NCI-H526 (cell line): Measurements from ENCODE around the gene QKI.

Experiments used
- DNase-seq, 2 experiments: peaks; one replicate each; lab custom pipeline; 2025; lab: John Stamatoyannopoulos, UW

Gene QKI

DNA sequence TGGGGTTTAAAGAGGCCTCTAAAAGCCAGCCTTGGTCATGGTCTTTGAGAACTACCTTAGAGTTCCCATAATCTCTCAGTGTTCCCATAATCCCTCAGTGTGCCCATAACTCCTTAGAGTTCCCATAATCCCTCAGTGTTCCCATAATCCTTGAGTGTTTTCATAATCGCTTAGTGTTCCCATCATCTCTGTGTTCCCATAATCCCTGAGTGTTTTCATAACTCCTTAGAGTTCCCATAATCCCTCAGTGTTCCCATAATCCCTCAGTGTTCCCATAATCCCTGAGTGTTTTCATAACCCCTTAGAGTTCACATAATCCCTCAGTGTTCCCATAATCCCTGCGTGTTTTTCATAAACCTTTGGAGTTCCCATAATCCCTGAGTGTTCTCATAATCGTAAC is 199.2 kb downstream of the QKI start:
- DNase-seq: no peak

DNA sequence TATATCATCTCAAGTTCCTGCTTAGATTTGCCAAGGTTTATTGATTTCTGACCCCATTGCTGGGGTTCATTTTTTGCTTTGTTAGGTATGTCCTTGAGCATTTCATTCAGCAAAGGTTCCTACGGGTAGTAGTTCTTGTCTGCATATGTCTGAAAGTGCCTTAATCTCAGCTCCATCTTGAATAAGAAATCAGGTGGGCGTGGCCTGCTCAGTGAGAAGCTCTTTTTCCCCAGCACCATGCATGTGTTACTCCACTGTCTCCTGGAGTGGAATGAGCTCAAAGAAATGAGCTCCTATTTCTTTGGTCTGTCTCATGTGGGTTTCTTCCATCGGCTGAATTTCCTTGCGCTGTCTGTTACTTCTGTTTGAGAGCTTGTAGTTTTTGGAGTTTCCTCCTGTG is 201.9 kb downstream of the QKI start:
- DNase-seq: no peak

- DNase-seq: no peak
These were observed 203.0 kb downstream of the QKI start for GRCh38 chr6:163617549-163617948.

DNA sequence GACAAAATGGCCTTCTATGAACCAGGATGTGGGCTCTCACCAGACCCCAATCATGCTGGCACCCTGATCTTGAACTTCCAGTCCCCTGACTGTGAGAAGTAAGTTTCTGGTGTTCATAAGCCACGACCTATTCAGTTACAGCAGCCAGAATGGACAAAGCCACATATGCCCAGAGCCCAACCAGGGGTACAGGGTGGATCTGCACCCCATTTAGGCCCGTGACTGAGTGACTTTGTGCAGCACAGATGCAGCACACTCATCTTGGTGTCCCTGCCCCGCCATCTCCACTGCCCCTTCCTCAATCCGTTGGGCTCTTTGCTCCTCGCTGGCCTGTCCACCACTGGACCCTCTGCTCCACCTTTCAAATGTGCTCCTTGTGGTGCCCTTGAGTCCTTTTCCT is 205.6 kb downstream of the QKI start:
- no peak for DNase-seq

GRCh38 chr6:163620670-163621330 is 206.3 kb downstream of the QKI start:
- DNase-seq: no peak

DNA sequence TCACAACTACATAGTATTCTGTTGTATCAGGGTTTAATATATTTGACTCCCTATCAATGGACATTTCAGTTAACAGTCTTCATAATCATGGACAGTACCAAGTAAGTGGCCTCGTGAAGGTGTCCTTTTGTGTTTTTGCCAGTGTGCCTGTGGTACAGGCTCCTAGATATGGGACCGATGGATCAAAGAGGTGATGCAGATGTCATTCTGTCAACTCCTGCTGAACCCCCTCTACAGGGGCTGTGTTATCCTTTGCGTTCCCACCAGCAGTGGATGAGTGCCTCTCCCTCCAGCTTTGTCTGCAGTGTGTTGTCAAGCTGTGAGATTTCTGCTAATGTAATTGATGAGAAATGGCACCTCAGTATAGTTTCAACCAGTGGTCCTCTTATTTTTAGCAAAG is 210.7 kb downstream of the QKI start:
- no peak for DNase-seq

- no peak for DNase-seq
These were observed 211.8 kb downstream of the QKI start for GRCh38 chr6:163626073-163626867.

DNA sequence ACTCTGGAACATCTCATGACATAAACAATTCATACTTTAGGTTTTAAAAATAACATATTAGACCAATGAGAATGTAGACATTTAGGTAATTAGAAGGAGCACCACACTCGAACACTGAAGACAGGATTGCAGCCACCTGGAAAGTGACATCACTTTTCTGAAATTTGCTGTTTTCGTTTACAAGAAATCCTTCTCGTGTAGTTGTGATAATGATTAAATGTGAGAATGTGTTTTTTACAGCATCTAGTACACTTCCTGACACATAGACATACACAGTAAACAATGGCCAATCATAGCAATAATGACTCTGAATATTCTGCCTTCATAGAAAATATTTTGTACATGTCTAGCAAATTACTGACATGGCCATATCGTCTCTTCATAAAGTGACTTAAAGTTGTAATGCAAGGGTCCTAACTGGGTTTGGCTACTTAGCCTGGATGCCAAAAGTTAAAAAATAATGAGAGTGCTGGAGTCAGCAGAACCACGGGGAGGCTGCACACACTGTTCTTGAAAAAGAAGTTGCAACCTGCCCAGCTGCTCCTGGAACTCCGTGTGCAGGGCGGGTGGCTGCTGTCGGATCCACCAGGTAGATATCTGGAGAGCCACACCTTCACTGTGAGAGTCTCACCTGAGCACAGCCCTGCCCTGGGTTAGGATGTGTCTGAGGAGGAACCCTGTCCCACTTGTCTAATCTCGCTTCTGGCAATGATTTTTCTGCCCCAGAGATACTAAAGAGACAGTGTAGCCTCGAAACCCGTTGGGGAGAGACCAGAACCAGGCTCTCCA is 212.9 kb downstream of the QKI start:
- no peak for DNase-seq
